H1 (cell line): ENCODE data around the gene CERS3. TPM values are rescaled to one million over a fixed set of nuclear protein-coding genes. Genes with fewer than 3 reads are reported as not detected.

Source experiments
- CTCF ChIA-PET: fragments of 300-600 bp; sonication (Branson Sonifier 250); formaldehyde crosslinking; loops from one replicate; lab custom pipeline; 2021; ENCODE audit not compliant: partially characterized antibody; lab: Charles Lee
- POLR2A ChIA-PET: fragments of 300-600 bp; sonication (Branson Sonifier 250); formaldehyde crosslinking; loops from one replicate; lab custom pipeline; 2021; ENCODE audit warnings: inconsistent platforms; ENCODE audit not compliant: partially characterized antibody; lab: Charles Lee
- DNase-seq, 2 experiments: peaks; one replicate each; pipeline versions ENCODE4 v3.0.0 to v3.0.0-alpha.2; 2010 to 2022; ENCODE audit warnings: low spot score in 2 of 2, low read depth in 1 of 2, mixed read lengths in 1 of 2
- FAIRE-seq: peaks from 2 replicates; lab custom pipeline; 2011; peaks lifted over from hg19 to GRCh38; lab: Jason Lieb, UNC
- H2AFZ ChIP-seq: 2 replicates; pipeline ENCODE4 v1.8.1; 2012; ENCODE audit warnings: low read length, inconsistent platforms
- H2AK5ac ChIP-seq: 2 replicates; pipeline ENCODE4 v1.6.1; 2013; ENCODE audit warnings: low read depth, low read length
- H2BK120ac ChIP-seq: replicated peaks from 2 replicates; pipeline ENCODE3; 2013; ENCODE audit warnings: low read depth, low read length, inconsistent platforms
- H2BK12ac ChIP-seq: 2 replicates; pipeline ENCODE4 v1.6.1; 2013; ENCODE audit warnings: low read depth, low read length
- H2BK15ac ChIP-seq: 2 replicates; pipeline ENCODE4 v1.6.1; 2013; ENCODE audit warnings: low read length
- H2BK20ac ChIP-seq: 2 replicates; pipeline ENCODE4 v1.6.1; 2013; ENCODE audit warnings: low read length
- H2BK5ac ChIP-seq: 2 replicates; pipeline ENCODE4 v1.6.1; 2013; ENCODE audit warnings: low read depth, low read length
- H3K14ac ChIP-seq: 2 replicates; pipeline ENCODE4 v1.6.1; 2013; ENCODE audit warnings: inconsistent platforms; ENCODE audit not compliant: insufficient read length
- H3K18ac ChIP-seq: 2 replicates; pipeline ENCODE4 v1.6.1; 2013; ENCODE audit warnings: low read length; ENCODE audit errors: extremely low read depth
- H3K23ac ChIP-seq: 2 replicates; pipeline ENCODE4 v1.6.1; 2013; ENCODE audit warnings: inconsistent platforms; ENCODE audit not compliant: insufficient read length
- H3K23me2 ChIP-seq: 2 replicates; pipeline ENCODE4 v1.6.1; 2013; ENCODE audit warnings: low read depth, low read length
- H3K27ac ChIP-seq: 2 replicates; pipeline ENCODE4 v1.6.1; 2011; ENCODE audit warnings: low read depth, low read length, inconsistent platforms
- H3K27me3 ChIP-seq, 4 experiments: replicated peaks in 1 of 4; 1 replicate in 1 of 4; 2 replicates in 3 of 4; pipeline versions ENCODE4 v1.6.1 to v1.8.1; 2011 to 2013; ENCODE audit warnings: low read length in 3 of 4, mild to moderate bottlenecking in 3 of 4, inconsistent platforms in 2 of 4, mixed read lengths in 2 of 4, moderate library complexity in 1 of 4; ENCODE audit not compliant: control insufficient read depth in 3 of 4, insufficient read depth in 3 of 4; ENCODE audit errors: extremely low read depth in 1 of 4
- H3K36me3 ChIP-seq, 4 experiments: 2 replicates each; pipeline versions ENCODE4 v1.6.1 to v1.8.1; 2011 to 2013; ENCODE audit warnings: mild to moderate bottlenecking in 4 of 4, low read length in 3 of 4, moderate library complexity in 2 of 4, control low read depth in 1 of 4, inconsistent platforms in 1 of 4; ENCODE audit not compliant: insufficient read depth in 4 of 4, control insufficient read depth in 2 of 4
- H3K4ac ChIP-seq: replicated peaks from 2 replicates; pipeline ENCODE3; 2013; ENCODE audit warnings: low read length, low read depth, mixed read lengths, inconsistent platforms; ENCODE audit not compliant: insufficient read length
- H3K4me1 ChIP-seq, 4 experiments: replicated peaks in 1 of 4; 1 replicate in 1 of 4; 2 replicates in 3 of 4; pipeline versions ENCODE4 v1.6.1 to v1.8.1; 2011 to 2013; ENCODE audit warnings: low read length in 3 of 4, inconsistent platforms in 2 of 4, mixed read lengths in 1 of 4; ENCODE audit not compliant: insufficient read depth in 4 of 4, control insufficient read depth in 3 of 4
- H3K4me2 ChIP-seq, 2 experiments: 2 replicates each; pipeline versions ENCODE4 v1.6.1 to v1.8.1; 2011 to 2013; ENCODE audit warnings: low read depth in 2 of 2, low read length in 2 of 2, control low read depth in 1 of 2, inconsistent platforms in 1 of 2, mild to moderate bottlenecking in 1 of 2; ENCODE audit not compliant: insufficient read depth in 1 of 2
- H3K4me3 ChIP-seq, 4 experiments: fragments of 200-600, 300-600 bp in 1 of 4; sonication (generic), shearing (Covaris generic), sonication (Bioruptor Twin) in 1 of 4; 2 replicates each; pipeline versions ENCODE4 v1.5.1 to v1.8.1; 2011 to 2016; ENCODE audit warnings: low read length in 4 of 4, low read depth in 3 of 4, control low read depth in 2 of 4, inconsistent platforms in 2 of 4, mild to moderate bottlenecking in 2 of 4, mixed read lengths in 1 of 4, moderate library complexity in 1 of 4; ENCODE audit not compliant: insufficient read depth in 2 of 4; ENCODE audit errors: extremely low read depth in 1 of 4
- H3K56ac ChIP-seq: replicated peaks from 2 replicates; pipeline ENCODE3; 2013; ENCODE audit warnings: low read depth, mild to moderate bottlenecking, mixed read lengths, low read length, inconsistent platforms; ENCODE audit not compliant: insufficient read length
- H3K79me1 ChIP-seq: 2 replicates; pipeline ENCODE4 v1.6.1; 2013; ENCODE audit warnings: low read depth, low read length, control low read depth
- H3K79me2 ChIP-seq, 2 experiments: 2 replicates each; pipeline versions ENCODE4 v1.6.1 to v1.8.1; 2012 to 2013; ENCODE audit warnings: low read length in 2 of 2, mild to moderate bottlenecking in 2 of 2, inconsistent platforms in 1 of 2; ENCODE audit not compliant: insufficient read depth in 2 of 2, control insufficient read depth in 1 of 2
- H3K9ac ChIP-seq, 4 experiments: replicated peaks in 1 of 4; 1 replicate in 1 of 4; 2 replicates in 3 of 4; pipeline versions ENCODE4 v1.6.1 to v1.8.1; 2011 to 2013; ENCODE audit warnings: low read depth in 3 of 4, low read length in 3 of 4, control low read depth in 2 of 4, mild to moderate bottlenecking in 2 of 4, moderate library complexity in 2 of 4, inconsistent platforms in 1 of 4; ENCODE audit errors: extremely low read depth in 1 of 4
- H3K9me3 ChIP-seq, 2 experiments: 2 replicates each; pipeline versions ENCODE4 v1.6.1 to v1.8.1; 2012 to 2013; ENCODE audit warnings: mild to moderate bottlenecking in 2 of 2, moderate library complexity in 2 of 2, control low read depth in 1 of 2, inconsistent platforms in 1 of 2, low read depth in 1 of 2, low read length in 1 of 2, mixed read lengths in 1 of 2; ENCODE audit not compliant: insufficient read depth in 2 of 2
- H4K20me1 ChIP-seq, 2 experiments: replicated peaks in 1 of 2; 2 replicates each; pipeline versions ENCODE3 to v1.8.1; 2011 to 2013; ENCODE audit warnings: inconsistent platforms in 2 of 2, low read length in 2 of 2, mild to moderate bottlenecking in 1 of 2; ENCODE audit not compliant: insufficient read depth in 2 of 2, control insufficient read depth in 1 of 2
- H4K5ac ChIP-seq: 2 replicates; pipeline ENCODE4 v1.6.1; 2013; ENCODE audit warnings: low read length, low read depth, mixed read lengths, inconsistent platforms; ENCODE audit not compliant: insufficient read length
- H4K8ac ChIP-seq: 2 replicates; pipeline ENCODE4 v1.8.0; 2013; ENCODE audit warnings: mild to moderate bottlenecking, moderate library complexity, low read length, inconsistent platforms; ENCODE audit not compliant: insufficient read depth; ENCODE audit errors: extremely low read depth
- H4K91ac ChIP-seq: replicated peaks from 2 replicates; pipeline ENCODE3; 2013; ENCODE audit warnings: low read length, mixed read lengths, inconsistent platforms; ENCODE audit not compliant: insufficient read length
- BRCA1 ChIP-seq: IDR thresholded peaks from 2 replicates; pipeline ENCODE4 v1.6.1; 2012; ENCODE audit warnings: low read depth, low read length, improper control_type of control experiment
- CREB1 ChIP-seq: IDR thresholded peaks from 2 replicates; pipeline ENCODE4 v1.6.1; 2012; ENCODE audit warnings: inconsistent platforms
- EZH2 ChIP-seq: fragments of 200-600 bp; sonication (generic); IDR thresholded peaks from 2 replicates; pipeline ENCODE4 v1.7.1; 2012; ENCODE audit warnings: low read depth, mild to moderate bottlenecking, moderate library complexity, low read length, inconsistent platforms; ENCODE audit not compliant: severe bottlenecking
- GABPA ChIP-seq: IDR thresholded peaks from 2 replicates; pipeline ENCODE4 v1.6.1; 2011; ENCODE audit warnings: mild to moderate bottlenecking, low read length, moderate library complexity, borderline replicate concordance; ENCODE audit not compliant: insufficient read depth
- HDAC6 ChIP-seq: IDR thresholded peaks from one replicate; pipeline ENCODE4 v1.7.1; 2012; ENCODE audit warnings: low read depth, mild to moderate bottlenecking, inconsistent platforms, low read length, moderate library complexity
- JUND ChIP-seq: IDR thresholded peaks from 2 replicates; pipeline ENCODE4 v1.6.1; 2011; ENCODE audit warnings: mild to moderate bottlenecking, improper control_type of control experiment, low read length
- KDM4A ChIP-seq: IDR thresholded peaks from one replicate; pipeline ENCODE4 v1.7.1; 2012; ENCODE audit warnings: low read depth, mild to moderate bottlenecking, moderate library complexity, low read length, inconsistent platforms; ENCODE audit not compliant: severe bottlenecking
- KDM5A ChIP-seq: fragments of 200-600 bp; IDR thresholded peaks from 2 replicates; pipeline ENCODE4 v1.7.1; 2012; ENCODE audit warnings: mild to moderate bottlenecking, low read length, inconsistent platforms, mixed read lengths
- NANOG ChIP-seq: IDR thresholded peaks from 2 replicates; pipeline ENCODE4 v1.6.1; 2011; ENCODE audit warnings: low read length, low read depth, mild to moderate bottlenecking, inconsistent platforms; ENCODE audit not compliant: insufficient read depth, poor library complexity, severe bottlenecking
- POLR2A ChIP-seq, 2 experiments: IDR thresholded peaks; 1 replicate in 1 of 2; 2 replicates in 1 of 2; pipeline ENCODE4 v1.6.1; 2011; ENCODE audit warnings: low read depth in 2 of 2, low read length in 2 of 2, mild to moderate bottlenecking in 2 of 2; ENCODE audit errors: control extremely low read depth in 1 of 2
- RAD21 ChIP-seq, 2 experiments: IDR thresholded peaks in 1 of 2; conservative IDR thresholded peaks in 1 of 2; 2 replicates each; pipeline ENCODE4 v1.6.1; 2011; ENCODE audit warnings: low read depth in 2 of 2, low read length in 2 of 2, improper control_type of control experiment in 1 of 2, inconsistent platforms in 1 of 2, mild to moderate bottlenecking in 1 of 2, moderate library complexity in 1 of 2
- SRF ChIP-seq: IDR thresholded peaks from 2 replicates; pipeline ENCODE4 v1.6.1; 2011; ENCODE audit warnings: mild to moderate bottlenecking, low read depth, low read length, moderate library complexity
- WGBS, 2 experiments: shearing (Covaris generic) in 1 of 2; methylation state at CpG; one replicate each; pipeline versions ENCODE4 v1.1.6 to v1.1.7; 2013 to 2015; ENCODE audit warnings: low lambda C conversion rate in 2 of 2, mixed read lengths in 2 of 2, inconsistent platforms in 1 of 2, low coverage in 1 of 2, missing lambda C conversion rate in 1 of 2; ENCODE audit not compliant: insufficient replicate concordance in 2 of 2, insufficient coverage in 1 of 2, insufficient read length in 1 of 2; ENCODE audit errors: extremely low coverage in 1 of 2, missing lambda C conversion rate in 1 of 2; 5-methylcytosine and 5-hydroxymethylcytosine counted together
- polyA plus RNA-seq, 7 experiments: library from polyadenylated mRNA; depleted of rRNA in 3 of 7; stranded (reverse) in 5 of 7; unstranded in 2 of 7; fragments of >200 nt in 5 of 7; fragments of 200-250 nt in 2 of 7; gene quantifications; 1 replicate in 5 of 7; 2 replicates in 1 of 7; 4 replicates in 1 of 7; pipeline versions ENCODE4 v1.2.1 to v1.2.3, GENCODE V29; 2011 to 2013; ENCODE audit warnings: missing spikeins in 2 of 7, mixed read lengths in 2 of 7
- total RNA-seq: library from RNA; stranded (reverse); fragmentation: NEBNext Ultra II Directional; extraction: Animal tissue kit (Norgen Biotek cat#: 25700); gene quantifications from 2 replicates; pipeline ENCODE4 v1.2.1, GENCODE V29; 2021
- TF ChIP-seq, protein P1 (sequence below): IDR thresholded peaks from 2 replicates; pipeline ENCODE4 v1.6.1; 2011; ENCODE audit warnings: low read depth, mild to moderate bottlenecking, low read length; ENCODE audit not compliant: insufficient read depth

CERS3 gene
- total and polyA plus RNA-seq, 2 of the 8 experiments (the other 6 are each of a cell fraction or from before 2014, with no cell fraction given), result 0.62 TPM; not detected in 1

- Histone ChIP-seq H2BK20ac (no peak overlapping the region), H3K79me1 (no peaks in the 10 kb centered on the region), H3K4ac (no peak overlapping the region), H2BK15ac (no peak overlapping the region), H3K9me3 (peaks cover 39 to 45% of the 10 kb centered on the region in 2 experiments; a peak in 3 of 4 replicates), H3K23me2 (no peaks in the 10 kb centered on the region), H2BK120ac (no peak overlapping the region), H3K18ac (no peak overlapping the region), H2AK5ac (no peak overlapping the region), H3K9ac (no peak overlapping the region), H2AFZ (no peak overlapping the region), H3K36me3 (no peaks in the 10 kb centered on the region), H2BK12ac (no peak overlapping the region), H3K27ac (no peak overlapping the region), H4K91ac (no peak overlapping the region), H3K4me2 (no peak overlapping the region), H3K23ac (no peak overlapping the region), H4K20me1 (no peaks in the 10 kb centered on the region), H4K5ac (no peak overlapping the region), H3K4me1 (no peaks in the 10 kb centered on the region), H3K27me3 (no peaks in the 10 kb centered on the region), H3K4me3 (no peak overlapping the region), H3K14ac (no peak overlapping the region), H2BK5ac (no peak overlapping the region), H4K8ac (no peak overlapping the region), H3K79me2 (no peaks in the 10 kb centered on the region), H3K56ac (no peak overlapping the region)
- TF ChIP-seq KDM4A, result no peak
- TF ChIP-seq POLR2A (IDR thresholded peaks at IDR 0.05; ENCODE audit: control extremely low read depth in 1 of 2, low read depth in 2 of 2, low read length in 2 of 2), result no peak
- TF ChIP-seq KDM5A, result no peak
- TF ChIP-seq JUND, result no peak
- no peak for TF ChIP-seq NANOG
- no peak for TF ChIP-seq EZH2
- TF ChIP-seq, protein P1, sequence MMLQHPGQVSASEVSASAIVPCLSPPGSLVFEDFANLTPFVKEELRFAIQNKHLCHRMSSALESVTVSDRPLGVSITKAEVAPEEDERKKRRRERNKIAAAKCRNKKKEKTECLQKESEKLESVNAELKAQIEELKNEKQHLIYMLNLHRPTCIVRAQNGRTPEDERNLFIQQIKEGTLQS, result no peak
- TF ChIP-seq RAD21 (IDR thresholded peaks at IDR 0.05 in 1 of 2, conservative IDR thresholded peaks at IDR 0.05 in 1 of 2; ENCODE audit: low read depth in 2 of 2, low read length in 2 of 2), result no peak
- no peak for TF ChIP-seq SRF
- TF ChIP-seq BRCA1, result no peak
- no peak for TF ChIP-seq GABPA
- no peak for TF ChIP-seq CREB1
- TF ChIP-seq HDAC6, result no peak
- FAIRE-seq, result no peak
- CTCF ChIA-PET, result interaction anchor here (1.1 kb wide), 1 partner anchor 26 kb away, joined by 3 read pairs; no protein-coding TSS in a partner anchor
- POLR2A ChIA-PET, result no interaction called here
- DNase-seq, result no peak
- WGBS, 2 experiments, result 80% methylated on average over 3 of the region's 3 CpGs; no CpG with 5 or more reads in 1 of the 2 experiments
Observed at GRCh38 chr15:100464256-100464655, 64.5 kb downstream of the CERS3 start.
